GM18873 (cell line): ENCODE measurements around the gene EEF2.

Experiments
- ATAC-seq: cut with Tn5 transposase; IDR thresholded peaks from one replicate; pipeline ENCODE4 v1.9.1; 2021; ENCODE audit warnings: mild to moderate bottlenecking, moderate library complexity, moderate number of reproducible peaks; ENCODE audit not compliant: unreplicated experiment, low FRiP score

EEF2 gene

DNA sequence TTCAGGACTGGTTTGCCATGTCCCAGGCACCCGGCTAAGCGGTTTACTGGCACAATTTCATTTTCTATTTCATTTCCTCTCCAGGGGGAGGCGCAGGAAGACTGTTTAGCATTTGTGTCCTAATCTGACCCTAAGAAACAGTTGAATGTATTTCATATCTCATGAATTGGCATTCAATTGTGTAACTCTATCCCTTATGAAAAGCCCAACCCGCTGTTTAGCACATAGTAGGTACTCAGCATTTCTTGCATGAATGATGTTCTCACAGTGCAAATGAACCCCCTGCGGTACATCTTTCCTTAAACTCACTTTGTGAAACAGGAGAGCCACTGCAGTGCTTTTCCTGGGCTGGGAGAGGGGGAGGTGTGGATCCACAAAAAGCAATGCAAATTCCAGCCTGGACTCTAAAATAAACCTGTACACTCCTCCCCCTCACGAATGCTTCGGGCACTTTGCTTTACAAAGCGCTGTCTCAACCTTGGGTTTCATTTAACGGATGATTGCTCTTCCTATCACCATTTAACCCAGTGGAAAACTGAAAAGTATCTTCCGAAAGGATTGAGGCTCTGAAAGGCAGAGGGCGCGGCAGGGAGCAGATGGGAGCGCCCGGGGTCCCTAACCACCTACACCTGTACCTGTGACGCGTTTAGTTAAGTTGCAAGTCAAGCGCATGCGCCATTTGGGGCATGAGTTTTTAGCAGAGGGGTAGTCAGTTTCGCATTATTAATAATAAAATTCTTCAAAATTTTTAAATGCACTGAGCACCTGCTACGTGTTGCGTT lies 1.2 kb upstream of the EEF2 start:
- ATAC-seq: no peak

DNA sequence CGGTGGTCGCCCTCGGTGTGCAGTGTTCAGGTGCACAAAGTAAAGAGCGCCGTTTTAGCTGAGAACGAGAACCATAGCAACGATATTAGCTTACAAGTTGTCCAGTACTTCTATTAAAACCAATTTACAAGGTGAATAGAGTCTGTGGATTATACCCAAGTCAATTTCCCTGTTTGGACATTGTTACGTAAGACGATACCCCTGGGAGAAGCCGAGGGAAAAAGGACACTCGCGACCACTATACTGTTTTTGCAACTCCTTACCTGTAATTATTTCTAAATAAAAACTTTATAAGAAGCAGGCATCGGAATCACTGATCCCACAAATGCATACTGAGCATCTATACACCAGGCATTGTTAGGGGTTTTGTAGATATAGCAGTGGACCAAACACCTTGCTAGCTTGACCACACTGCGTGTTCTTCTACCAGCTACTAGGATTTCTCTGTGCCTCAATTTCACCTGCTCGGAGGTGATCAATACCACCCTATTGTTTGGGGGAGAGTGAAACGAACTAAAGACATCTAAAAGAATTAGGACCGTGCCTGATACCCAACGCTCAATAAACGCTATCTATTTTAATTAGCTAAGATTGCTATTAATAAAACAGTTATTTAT lies 488 bp upstream of the EEF2 start:
- ATAC-seq: no peak

DNA sequence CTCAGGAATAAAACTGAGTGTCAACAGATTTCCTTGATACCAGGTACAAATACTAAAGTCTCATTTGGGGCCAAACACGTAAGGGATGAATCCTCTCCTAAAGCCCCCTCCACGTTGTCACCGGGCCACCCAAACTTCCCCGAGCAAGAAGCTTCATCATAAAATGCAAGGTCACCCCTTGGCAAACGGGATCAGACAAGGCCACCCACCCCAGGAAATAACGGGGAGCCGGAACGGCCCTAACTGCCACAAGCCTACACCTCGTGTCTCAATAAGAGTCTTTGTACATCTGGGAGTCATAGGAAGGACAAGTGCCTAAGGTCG lies 717 bp downstream of the EEF2 start:
- ATAC-seq: no peak

DNA sequence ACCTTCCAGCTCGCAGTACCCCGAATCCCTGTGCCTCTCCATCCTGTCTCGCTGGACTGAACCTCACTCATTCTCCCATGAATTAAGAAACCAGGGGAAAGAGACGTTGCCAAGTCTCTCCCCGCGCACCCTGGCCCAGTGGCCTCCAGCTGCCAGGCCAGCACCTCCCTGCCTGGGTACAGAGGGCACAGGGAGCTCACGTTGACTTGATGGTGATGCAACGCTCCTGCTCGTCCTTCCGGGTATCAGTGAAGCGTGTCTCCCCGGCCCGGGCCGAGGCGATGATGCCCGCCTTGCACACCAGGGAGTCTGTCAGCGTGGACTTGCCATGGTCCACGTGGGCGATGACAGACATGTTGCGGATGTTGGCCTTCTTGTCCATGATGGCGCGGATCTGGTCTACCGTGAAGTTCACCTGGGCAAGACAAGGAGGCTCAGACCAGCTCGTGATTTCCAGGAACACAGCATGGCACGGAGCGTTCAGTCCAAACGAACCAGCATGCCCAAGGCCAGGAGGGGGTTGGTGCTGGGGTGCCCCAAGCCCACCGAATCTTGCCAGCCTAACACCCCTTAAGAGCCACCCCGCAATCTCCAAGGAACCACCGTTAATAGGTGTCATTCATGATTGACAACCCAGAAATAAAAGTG lies 1.2 kb downstream of the EEF2 start:
- ATAC-seq: no peak

DNA sequence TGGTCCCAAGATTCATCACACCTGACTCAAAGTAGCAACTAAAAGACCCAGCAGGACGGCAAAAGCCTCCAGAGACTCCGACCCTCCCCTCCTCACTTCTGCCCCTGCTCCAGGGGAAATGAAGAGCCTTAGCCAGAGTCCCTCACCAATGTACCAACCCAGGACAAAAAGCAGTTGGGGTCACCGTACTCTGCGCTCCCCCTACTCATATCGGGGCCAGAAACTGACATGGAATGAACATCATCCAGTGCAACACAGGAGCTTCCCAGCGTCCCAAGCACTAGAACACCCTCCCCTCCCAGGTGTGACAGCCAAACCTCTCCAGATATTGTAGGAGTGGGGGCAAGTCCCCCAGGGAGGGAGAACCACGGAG lies 1.7 kb downstream of the EEF2 start:
- no peak for ATAC-seq

DNA sequence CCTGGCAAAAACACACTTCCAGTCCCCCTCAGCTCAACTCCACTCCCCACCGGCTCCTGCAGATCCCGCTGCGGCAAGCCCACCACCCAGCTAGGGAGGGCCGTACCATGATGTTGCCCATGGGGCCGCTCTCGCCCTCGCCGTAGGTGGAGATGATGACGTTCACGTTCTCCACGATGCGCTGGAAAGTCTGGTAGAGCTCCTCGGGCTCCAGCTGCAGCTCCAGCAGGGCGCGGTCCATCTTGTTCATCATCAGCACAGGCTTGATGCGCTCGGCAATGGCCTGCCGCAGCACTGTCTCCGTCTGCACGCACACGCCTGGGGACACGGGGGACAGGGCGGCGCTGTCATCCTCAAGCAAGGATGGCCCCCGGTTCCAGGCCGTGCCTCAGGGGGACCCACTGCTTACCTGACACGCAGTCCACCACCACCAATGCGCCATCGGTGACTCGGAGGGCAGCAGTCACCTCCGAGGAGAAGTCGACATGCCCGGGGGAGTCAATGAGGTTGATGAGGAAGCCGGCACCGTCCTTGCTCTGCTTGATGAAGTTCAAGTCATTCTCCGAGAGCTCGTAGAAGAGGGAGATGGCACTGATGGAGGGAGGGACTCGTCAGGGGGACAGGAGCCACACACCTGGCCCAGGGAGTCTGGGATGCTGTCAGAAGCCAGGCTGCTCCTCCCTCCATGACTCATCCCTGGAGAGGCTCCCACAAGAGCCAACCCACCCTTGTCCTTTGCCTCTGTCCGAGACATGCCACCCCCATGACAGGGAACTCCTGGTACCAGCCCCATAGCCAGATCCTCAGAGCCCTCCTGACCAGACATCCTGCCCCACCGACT lies 2.3 kb downstream of the EEF2 start:
- no peak for ATAC-seq

DNA sequence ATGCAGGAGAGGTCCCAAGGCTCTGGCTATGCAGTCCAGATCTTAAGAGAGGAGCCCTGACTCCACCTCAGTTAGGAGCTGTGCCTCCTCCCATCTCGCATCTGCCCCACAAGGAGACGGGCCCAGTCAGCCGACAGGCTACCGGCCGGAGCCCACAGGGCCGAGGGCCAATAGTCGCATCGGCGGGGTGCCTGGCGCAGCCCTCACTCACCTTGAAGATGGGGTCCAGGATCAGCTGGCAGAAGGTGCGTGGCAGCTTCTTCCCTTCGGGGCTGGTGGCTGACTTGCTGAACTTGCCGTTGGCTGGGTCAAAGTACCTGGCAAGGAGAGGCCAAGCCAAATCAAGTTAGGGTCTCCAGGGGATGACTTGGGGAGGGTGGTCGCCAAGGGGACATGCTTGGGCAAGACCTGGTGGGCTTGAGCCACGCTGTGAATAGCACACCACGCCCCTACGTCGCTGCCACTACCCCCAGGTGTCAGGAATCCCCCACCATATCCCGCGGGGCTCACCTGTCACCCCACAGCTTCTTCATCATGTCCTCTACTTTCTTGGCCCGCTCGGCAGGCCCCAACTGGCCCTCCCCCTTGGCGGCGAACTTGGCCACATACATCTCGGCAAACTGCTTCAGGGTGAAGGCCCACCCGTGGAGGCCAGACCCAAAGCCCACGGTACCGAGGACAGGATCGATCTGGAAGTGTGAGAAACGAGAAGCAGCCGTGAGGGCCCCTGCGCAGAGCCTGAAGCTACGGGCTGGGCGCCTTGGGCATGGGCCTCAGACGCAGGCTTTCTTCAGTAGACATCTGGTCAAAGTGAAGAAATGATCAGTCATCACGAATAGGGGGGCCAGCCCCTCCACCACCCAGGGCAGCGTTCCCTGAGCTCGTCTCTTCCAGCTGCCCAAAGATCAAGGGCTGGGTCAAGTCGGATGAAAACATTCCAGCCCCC lies 3.3 kb downstream of the EEF2 start:
- no peak for ATAC-seq

DNA sequence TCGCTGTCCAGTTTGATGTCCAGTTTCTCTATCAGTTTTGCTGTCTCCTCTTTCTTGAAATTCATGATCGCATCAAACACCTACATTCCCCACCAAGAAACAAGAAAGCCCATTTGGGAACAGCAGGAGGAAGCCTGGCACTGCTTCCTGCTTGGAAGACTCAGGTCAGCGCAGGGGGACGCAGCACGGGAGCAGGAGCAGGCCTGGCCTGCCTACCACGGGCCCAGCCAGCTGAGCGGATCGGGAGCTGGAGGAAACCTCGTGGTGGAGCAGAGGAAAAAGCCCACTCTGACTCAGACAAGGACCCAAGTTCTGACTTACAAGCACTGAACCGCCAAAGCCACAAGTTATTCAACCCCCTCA lies 3.9 kb downstream of the EEF2 start:
- ATAC-seq: no peak

DNA sequence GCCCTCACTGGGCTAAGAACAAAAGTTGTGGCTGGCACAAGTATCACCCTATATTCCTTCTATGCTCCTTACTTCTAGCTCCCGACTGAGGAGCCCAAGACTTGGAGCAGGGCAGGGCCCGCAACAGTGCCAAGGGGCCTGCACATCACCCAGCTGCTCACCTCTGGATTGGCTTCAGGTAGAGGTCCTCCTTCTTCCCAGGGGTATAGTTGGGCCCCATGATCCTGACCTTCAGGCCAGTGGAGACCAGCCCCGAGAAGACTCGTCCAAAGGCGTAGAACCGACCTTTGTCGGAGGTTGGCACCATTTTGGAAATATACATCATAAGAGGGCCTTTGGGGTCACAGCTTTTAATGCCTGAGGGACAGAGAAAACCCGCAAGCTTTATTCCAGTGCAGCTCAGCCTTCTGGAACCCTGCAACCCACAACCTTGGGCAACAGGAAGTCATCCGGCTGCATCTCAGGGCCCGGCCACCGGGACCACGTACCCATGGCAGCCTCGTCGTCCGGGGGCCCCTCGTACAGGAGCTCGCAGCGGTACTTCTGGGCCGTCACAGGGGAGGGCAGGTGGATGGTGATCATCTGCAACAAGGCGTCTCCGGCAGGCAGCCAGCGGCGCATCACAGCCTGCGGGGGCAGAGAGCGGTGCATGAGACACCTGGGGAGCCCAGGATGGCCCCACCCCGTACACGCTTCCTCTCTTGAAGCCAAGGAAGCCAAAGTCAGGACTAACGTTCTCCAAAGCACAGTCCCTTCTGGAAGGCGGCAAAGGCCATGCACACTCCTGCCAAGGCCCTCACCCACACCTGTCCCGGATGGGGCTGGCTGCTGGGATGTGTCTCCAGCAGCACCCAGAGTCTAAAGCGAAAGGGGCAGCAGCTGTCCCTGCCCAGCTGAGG lies 4.7 kb downstream of the EEF2 start:
- no peak for ATAC-seq

DNA sequence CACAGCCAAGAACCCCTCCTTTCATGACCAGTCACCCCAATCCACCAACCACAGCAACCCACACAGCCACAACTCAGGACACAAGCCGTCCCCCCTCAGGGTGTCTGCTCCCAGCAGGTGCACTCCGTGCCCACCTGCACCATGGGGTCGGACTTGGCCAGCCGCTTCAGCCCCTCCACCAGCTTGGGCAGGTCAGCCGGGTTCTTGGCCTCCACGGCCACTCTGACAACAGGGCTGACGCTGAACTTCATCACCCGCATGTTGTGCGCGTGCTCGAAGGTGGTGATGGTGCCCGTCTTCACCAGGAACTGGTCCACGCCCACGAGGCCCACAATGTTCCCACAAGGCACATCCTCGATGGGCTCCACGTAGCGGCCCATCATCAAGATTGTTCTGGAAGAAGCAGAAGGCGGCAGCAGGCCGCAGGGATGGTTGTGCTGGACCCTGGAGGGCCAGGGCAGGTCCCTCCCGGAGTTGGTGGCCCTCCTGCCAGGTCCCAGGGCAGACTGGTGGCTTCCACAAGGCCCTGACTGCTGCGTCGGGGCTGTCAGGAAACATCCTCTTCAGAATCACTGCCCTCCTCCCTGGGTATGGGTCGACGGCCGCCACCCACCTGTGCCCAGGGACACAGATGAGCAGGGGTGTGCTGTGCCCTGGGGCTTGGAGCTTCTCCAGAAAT lies 5.5 kb downstream of the EEF2 start:
- ATAC-seq: no peak

DNA sequence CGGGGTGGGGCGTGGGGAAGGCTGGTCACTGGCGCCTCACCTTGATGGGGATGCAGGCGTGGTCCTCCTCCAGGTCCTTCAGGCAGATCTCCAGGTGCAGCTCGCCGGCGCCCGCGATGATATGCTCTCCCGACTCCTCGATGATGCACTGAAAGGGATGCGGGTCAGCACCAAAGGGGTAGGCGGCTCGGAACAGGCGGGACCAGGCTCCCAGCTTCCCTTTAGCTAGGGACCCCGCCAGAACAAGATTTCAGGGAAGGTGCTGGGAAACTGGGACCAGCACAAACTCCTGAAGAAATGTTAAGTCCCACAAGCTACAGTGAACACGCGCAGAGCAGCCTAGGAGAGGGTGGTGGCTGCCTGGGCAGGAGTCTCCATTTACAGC lies 6.0 kb downstream of the EEF2 start:
- no peak for ATAC-seq

DNA sequence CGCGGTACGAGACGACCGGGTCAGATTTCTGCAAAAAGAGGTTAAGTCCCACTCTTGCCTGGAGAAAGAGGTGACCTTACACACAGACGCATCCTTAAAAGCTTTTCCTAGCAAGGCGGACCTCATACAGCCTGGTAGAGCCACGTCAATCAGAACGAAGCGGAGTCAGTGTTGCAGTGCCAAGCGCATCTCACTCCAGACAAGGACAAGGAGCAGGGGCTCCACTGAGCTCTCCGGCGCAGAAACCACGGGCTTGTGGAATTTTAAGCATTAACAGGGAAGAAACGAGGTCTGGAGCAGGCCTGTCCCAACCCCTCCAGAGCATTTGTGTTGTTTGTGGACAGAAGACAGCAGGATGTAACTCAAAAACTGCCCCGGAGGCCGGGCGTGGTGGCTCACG lies 7.1 kb downstream of the EEF2 start:
- no peak for ATAC-seq

DNA sequence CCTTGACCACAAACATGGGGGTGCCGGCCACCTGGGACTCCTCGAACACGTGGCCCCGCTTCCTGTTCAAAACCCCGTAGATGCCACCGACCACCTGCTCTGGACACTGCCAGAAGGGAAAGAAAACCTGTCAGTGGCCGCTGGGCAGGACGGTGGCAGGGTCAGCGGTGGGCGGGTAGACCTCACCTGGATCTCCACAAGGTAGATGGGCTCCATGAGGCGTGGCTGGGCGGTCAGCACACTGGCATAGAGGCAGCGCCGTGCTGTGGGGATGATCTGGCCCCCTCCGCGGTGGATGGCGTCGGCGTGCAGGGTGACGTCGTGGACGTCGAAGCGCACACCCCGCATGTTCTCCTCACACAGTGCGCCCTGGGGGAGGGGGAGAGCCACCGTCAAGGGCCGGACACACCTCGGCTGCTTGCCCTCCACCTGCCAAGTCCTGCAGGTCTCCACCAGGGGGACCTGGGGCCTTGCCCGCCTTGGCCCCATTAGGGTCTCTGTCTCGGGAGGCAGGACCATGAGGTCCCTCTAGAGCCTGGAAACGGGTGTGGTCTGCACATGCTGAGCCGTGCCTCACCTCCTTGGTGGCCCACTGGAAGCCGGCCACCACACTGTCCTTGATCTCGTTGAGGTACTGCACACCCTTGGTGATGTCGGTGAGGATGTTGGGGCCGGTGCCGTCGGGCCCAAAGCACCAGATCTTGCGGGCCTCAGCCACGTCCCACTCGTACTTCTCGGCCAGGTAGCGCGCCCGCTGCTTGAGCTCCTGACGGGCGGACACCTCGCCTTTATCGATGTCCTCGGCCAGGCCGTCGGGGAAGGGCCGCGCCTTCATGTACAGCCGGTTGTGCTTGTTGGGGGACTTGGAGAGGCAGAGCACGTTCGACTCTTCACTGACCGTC lies 7.8 kb downstream of the EEF2 start:
- ATAC-seq: no peak

DNA sequence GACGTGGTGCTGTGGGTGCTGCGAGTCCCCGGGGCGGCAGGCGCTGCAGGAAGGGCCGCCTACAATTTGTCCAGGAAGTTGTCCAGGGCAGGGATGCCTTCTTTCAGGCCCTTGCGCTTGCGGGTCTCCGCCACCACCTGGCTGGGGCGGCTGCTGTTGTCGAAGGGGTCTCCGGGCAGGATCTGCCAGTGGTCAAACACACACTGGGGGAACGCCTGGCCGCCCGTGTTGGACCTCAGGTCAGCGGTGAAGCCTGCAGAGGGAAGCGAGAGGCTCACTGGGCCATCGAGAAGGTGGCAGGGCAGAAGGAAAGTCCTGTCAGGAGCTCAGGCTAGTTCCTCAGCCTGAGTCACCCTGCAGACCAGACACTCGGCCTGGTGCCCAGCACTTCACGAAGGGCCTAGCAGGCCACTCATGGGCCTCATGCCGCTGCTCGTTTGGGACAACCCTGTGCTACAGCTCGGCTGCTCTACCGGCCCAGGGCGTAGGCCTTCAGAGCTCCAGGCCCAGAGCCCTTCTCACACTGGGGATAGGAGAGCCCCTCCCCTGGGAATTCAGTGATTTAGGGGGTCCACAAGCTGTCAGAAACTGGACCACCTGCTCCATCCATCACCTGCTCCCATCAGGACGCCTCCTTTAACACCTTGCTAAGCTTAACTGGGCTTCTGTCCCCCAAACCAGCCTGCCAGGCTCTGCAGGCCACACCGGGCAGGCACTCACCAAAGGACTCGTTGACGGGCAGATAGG lies 8.6 kb downstream of the EEF2 start:
- ATAC-seq: no peak

DNA sequence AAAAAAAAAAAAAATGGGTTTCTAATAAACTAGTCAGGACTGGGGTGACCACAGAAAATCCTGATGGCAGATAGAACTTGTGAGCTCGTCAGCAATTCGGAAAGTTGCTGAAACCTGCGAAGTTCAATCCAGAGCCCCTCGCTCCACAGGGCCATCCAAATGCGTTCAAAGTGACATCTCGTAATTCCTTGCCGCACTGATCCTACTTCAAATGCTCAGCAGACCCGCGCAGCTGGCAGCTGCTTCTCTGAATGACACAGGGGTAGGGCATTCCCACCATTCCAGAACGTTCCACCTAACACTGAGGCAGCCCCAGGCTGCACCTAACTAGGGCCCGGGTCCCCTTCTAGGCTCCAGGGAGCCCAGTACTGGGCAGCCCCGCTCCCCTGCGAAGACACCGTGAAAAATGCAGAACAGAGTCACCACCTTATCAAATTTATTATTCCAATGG lies 9.6 kb downstream of the EEF2 start:
- ATAC-seq: no peak

DNA sequence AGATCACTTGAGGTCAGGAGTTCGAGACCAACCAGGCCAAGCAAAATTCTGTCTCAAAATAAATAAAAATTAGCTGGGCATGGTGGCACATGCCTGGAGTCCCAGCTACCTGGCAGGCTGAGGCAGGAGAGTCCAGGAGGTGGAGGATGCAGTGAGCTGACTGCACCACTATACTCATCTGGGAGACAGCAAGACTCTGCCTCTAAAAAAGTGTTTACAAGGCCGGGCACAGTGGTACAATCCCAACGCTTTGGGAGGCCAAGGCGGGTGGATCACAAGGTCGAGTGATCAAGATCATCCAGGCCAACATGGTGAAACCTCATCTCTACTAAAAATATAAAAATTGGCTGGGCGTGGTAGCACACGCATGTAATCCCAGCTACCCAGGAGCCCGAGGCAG lies 10.1 kb downstream of the EEF2 start:
- ATAC-seq: no peak
